IMR-90 (cell line): ENCODE measurements around the gene SLC66A3. TPM values are rescaled to one million over a fixed set of nuclear protein-coding genes. Genes with fewer than 3 reads are reported as not detected.

Experiments used
- ATAC-seq: fragments of 200-7000 bp; cut with Tn5 transposase; 2 replicates; pipeline ENCODE4 v1.9.1; 2020; ENCODE audit warnings: low read depth, mild to moderate bottlenecking, moderate library complexity
- BruUV-seq: library from RNA; stranded (reverse); fragments of 400-500 nt; replicated peaks from 2 replicates; lab custom pipeline; 2021; lab: Mats Ljungman, UMichigan
- CTCF ChIA-PET: fragments of 300-600 bp; formaldehyde crosslinking; extraction: SDS; loops from one replicate; lab custom pipeline; 2021; ENCODE audit warnings: antibody characterized with exemption; lab: Yijun Ruan, JAX
- POLR2A ChIA-PET: fragments of 300-600 bp; sonication (Branson Sonifier 250); formaldehyde crosslinking; loops from one replicate; lab custom pipeline; 2022; ENCODE audit warnings: antibody characterized with exemption; ENCODE audit not compliant: unreplicated experiment; lab: Charles Lee
- DNase-seq: peaks from one replicate; pipeline ENCODE4 v3.0.0; 2013
- H2AFZ ChIP-seq: replicated peaks from 2 replicates; pipeline ENCODE3; 2013; ENCODE audit warnings: low read length, mild to moderate bottlenecking; ENCODE audit not compliant: poor library complexity
- H2AK5ac ChIP-seq: 2 replicates; pipeline ENCODE4 v1.6.1; 2013; ENCODE audit warnings: low read depth, low read length, inconsistent platforms
- H2AK9ac ChIP-seq: replicated peaks from 2 replicates; pipeline ENCODE3; 2013; ENCODE audit warnings: mild to moderate bottlenecking, low read depth, low read length, moderate library complexity; ENCODE audit not compliant: poor library complexity
- H2BK120ac ChIP-seq: 2 replicates; pipeline ENCODE4 v1.6.1; 2013; ENCODE audit warnings: low read depth, low read length, inconsistent platforms
- H2BK15ac ChIP-seq: 3 replicates; pipeline ENCODE4 v1.6.1; 2013; ENCODE audit warnings: low read depth, low read length, inconsistent platforms
- H2BK20ac ChIP-seq: 2 replicates; pipeline ENCODE4 v1.6.1; 2013; ENCODE audit warnings: low read depth, mild to moderate bottlenecking, inconsistent platforms, low read length, moderate library complexity
- H2BK5ac ChIP-seq: 2 replicates; pipeline ENCODE4 v1.6.1; 2013; ENCODE audit warnings: mild to moderate bottlenecking, low read depth, low read length, inconsistent platforms; ENCODE audit not compliant: poor library complexity, severe bottlenecking
- H3K14ac ChIP-seq: replicated peaks from 2 replicates; pipeline ENCODE4 v1.6.1; 2013; ENCODE audit warnings: low read depth, low read length, inconsistent platforms
- H3K18ac ChIP-seq: 2 replicates; pipeline ENCODE4 v1.6.1; 2013; ENCODE audit warnings: low read depth, low read length, control low read depth
- H3K23ac ChIP-seq: 2 replicates; pipeline ENCODE4 v1.6.1; 2013; ENCODE audit warnings: low read depth, low read length, inconsistent platforms
- H3K27ac ChIP-seq: 2 replicates; pipeline ENCODE4 v1.5.1; 2013; ENCODE audit warnings: mild to moderate bottlenecking, control low read depth, low read length; ENCODE audit not compliant: insufficient read depth
- H3K27me3 ChIP-seq: 2 replicates; pipeline ENCODE4 v1.6.1; 2013; ENCODE audit warnings: low read length; ENCODE audit not compliant: control insufficient read depth, insufficient read depth
- H3K36me3 ChIP-seq: 2 replicates; pipeline ENCODE4 v1.6.1; 2013; ENCODE audit warnings: low read length, mixed read lengths; ENCODE audit not compliant: control insufficient read depth, insufficient read depth
- H3K4ac ChIP-seq: 2 replicates; pipeline ENCODE4 v1.6.1; 2013; ENCODE audit warnings: low read depth, low read length, inconsistent platforms
- H3K4me1 ChIP-seq: 2 replicates; pipeline ENCODE4 v1.6.1; 2013; ENCODE audit warnings: low read length, mixed read lengths; ENCODE audit not compliant: control insufficient read depth, insufficient read depth
- H3K4me2 ChIP-seq: 2 replicates; pipeline ENCODE4 v1.6.1; 2013; ENCODE audit warnings: low read depth, mild to moderate bottlenecking, control low read depth, low read length, moderate library complexity
- H3K4me3 ChIP-seq: 2 replicates; pipeline ENCODE4 v1.5.1; 2013; ENCODE audit warnings: low read depth, mild to moderate bottlenecking, control low read depth, low read length, moderate library complexity; ENCODE audit not compliant: insufficient read depth
- H3K56ac ChIP-seq: 2 replicates; pipeline ENCODE4 v1.6.1; 2013; ENCODE audit warnings: low read length, inconsistent platforms; ENCODE audit not compliant: insufficient read depth; ENCODE audit errors: extremely low read depth
- H3K79me1 ChIP-seq, 2 experiments: 2 replicates each; pipeline ENCODE4 v1.6.1; 2013; ENCODE audit warnings: low read length in 2 of 2, inconsistent platforms in 1 of 2, low read depth in 1 of 2
- H3K9ac ChIP-seq: 2 replicates; pipeline ENCODE4 v1.6.1; 2013; ENCODE audit warnings: low read depth, low read length, control low read depth
- H3K9me1 ChIP-seq: 2 replicates; pipeline ENCODE4 v1.6.1; 2013; ENCODE audit warnings: low read length, inconsistent platforms; ENCODE audit not compliant: insufficient read depth
- H3K9me3 ChIP-seq: 2 replicates; pipeline ENCODE4 v1.6.1; 2013; ENCODE audit warnings: low read length; ENCODE audit not compliant: control insufficient read depth, insufficient read depth
- H4K20me1 ChIP-seq: 2 replicates; pipeline ENCODE4 v1.6.1; 2013; ENCODE audit warnings: low read length, inconsistent platforms; ENCODE audit not compliant: insufficient read depth
- H4K5ac ChIP-seq: 2 replicates; pipeline ENCODE4 v1.6.1; 2013; ENCODE audit warnings: mild to moderate bottlenecking, low read depth, low read length, control low read depth
- H4K8ac ChIP-seq, 2 experiments: 2 replicates each; pipeline ENCODE4 v1.6.1; 2013; ENCODE audit warnings: low read depth in 2 of 2, low read length in 2 of 2, control low read depth in 1 of 2, inconsistent platforms in 1 of 2
- H4K91ac ChIP-seq: 2 replicates; pipeline ENCODE4 v1.6.1; 2013; ENCODE audit warnings: low read depth, low read length, inconsistent platforms; ENCODE audit not compliant: insufficient read depth
- BHLHE40 ChIP-seq: fragments of 150-350 bp; IDR thresholded peaks from 2 replicates; pipeline ENCODE4 v1.6.1; 2016; ENCODE audit warnings: mild to moderate bottlenecking, low read depth, low read length
- CHD1 ChIP-seq: IDR thresholded peaks from 2 replicates; pipeline ENCODE4 v1.6.1; 2012; ENCODE audit warnings: low read depth, low read length, improper control_type of control experiment
- CTCF ChIP-seq: conservative IDR thresholded peaks from 2 replicates; pipeline ENCODE4 v1.5.1; 2012; ENCODE audit warnings: mild to moderate bottlenecking, low read depth, low read length, improper control_type of control experiment
- FOS ChIP-seq: fragments of 150-350 bp; IDR thresholded peaks from 2 replicates; pipeline ENCODE4 v1.6.1; 2016; ENCODE audit warnings: low read depth, low read length
- MAFK ChIP-seq: IDR thresholded peaks from 2 replicates; pipeline ENCODE4 v1.6.1; 2012; ENCODE audit warnings: low read depth, low read length, improper control_type of control experiment
- MXI1 ChIP-seq: IDR thresholded peaks from 2 replicates; pipeline ENCODE4 v1.6.1; 2012; ENCODE audit warnings: low read depth, mild to moderate bottlenecking, low read length, moderate library complexity, borderline replicate concordance
- NFE2L2 ChIP-seq: fragments of 150-350 bp; IDR thresholded peaks from 2 replicates; pipeline ENCODE4 v1.6.1; 2016; ENCODE audit warnings: low read depth, mild to moderate bottlenecking, low read length
- POLR2A ChIP-seq: IDR thresholded peaks from 2 replicates; pipeline ENCODE4 v1.6.1; 2012; ENCODE audit warnings: mild to moderate bottlenecking, low read depth, low read length
- RCOR1 ChIP-seq: IDR thresholded peaks from 2 replicates; pipeline ENCODE4 v1.6.1; 2012; ENCODE audit warnings: mild to moderate bottlenecking, low read length, improper control_type of control experiment; ENCODE audit not compliant: insufficient replicate concordance
- RFX5 ChIP-seq: IDR thresholded peaks from 2 replicates; pipeline ENCODE4 v1.8.0; 2012; ENCODE audit warnings: low read depth, mild to moderate bottlenecking, low read length, moderate library complexity
- SMC3 ChIP-seq: fragments of 150-350 bp; IDR thresholded peaks from 2 replicates; pipeline ENCODE4 v1.6.1; 2016; ENCODE audit warnings: low read depth, mild to moderate bottlenecking, antibody characterized with exemption, low read length, moderate library complexity
- WGBS, 2 experiments: methylation state at CpG; one replicate each; pipeline versions ENCODE4 v1.1.5 to v1.1.7; 2013; ENCODE audit warnings: missing lambda C conversion rate in 2 of 2; ENCODE audit not compliant: insufficient read length in 1 of 2; ENCODE audit errors: extremely low coverage in 2 of 2; 5-methylcytosine and 5-hydroxymethylcytosine counted together
- dilution Hi-C: fragments of 300-500 bp; cut with HindIII; formaldehyde crosslinking; loops from one replicate; pipeline ENCODE4 v1.14.3; 2018; ENCODE audit warnings: low sequenced_read_pairs; ENCODE audit not compliant: unreplicated experiment
- in situ Hi-C: fragments of 300-500 bp; cut with MboI; formaldehyde crosslinking; loops from 3 replicates; pipeline ENCODE4 v1.14.3; 2019; ENCODE audit warnings: low sequenced_read_pairs, inconsistent platforms, mixed read lengths
- intact Hi-C: fragments of 100-400 bp; cut with micrococcal nuclease; formaldehyde crosslinking; loops from 2 replicates; pipeline ENCODE4 v1.10.0; 2022
- polyA plus RNA-seq, 3 experiments: library from polyadenylated mRNA; depleted of rRNA; stranded (reverse); fragments of >200 nt; gene quantifications; 2 replicates each; pipeline ENCODE4 v1.2.3, GENCODE V29; 2012; ENCODE audit warnings: low replicate concordance in 1 of 3
- total RNA-seq: library from RNA; depleted of rRNA; stranded (reverse); fragments of >200 nt; gene quantifications from 2 replicates; pipeline ENCODE4 v1.2.3, GENCODE V29; 2012
- TF ChIP-seq, protein P1 (sequence below): fragments of 150-350 bp; IDR thresholded peaks from 2 replicates; pipeline ENCODE4 v1.6.1; 2016; ENCODE audit warnings: low read depth, mild to moderate bottlenecking, low read length, moderate library complexity, borderline replicate concordance

The SLC66A3 gene
- total and polyA plus RNA-seq, 2 of the 4 experiments (the other 2 are of a cell fraction) = 18.1 to 25.2 TPM

DNA sequence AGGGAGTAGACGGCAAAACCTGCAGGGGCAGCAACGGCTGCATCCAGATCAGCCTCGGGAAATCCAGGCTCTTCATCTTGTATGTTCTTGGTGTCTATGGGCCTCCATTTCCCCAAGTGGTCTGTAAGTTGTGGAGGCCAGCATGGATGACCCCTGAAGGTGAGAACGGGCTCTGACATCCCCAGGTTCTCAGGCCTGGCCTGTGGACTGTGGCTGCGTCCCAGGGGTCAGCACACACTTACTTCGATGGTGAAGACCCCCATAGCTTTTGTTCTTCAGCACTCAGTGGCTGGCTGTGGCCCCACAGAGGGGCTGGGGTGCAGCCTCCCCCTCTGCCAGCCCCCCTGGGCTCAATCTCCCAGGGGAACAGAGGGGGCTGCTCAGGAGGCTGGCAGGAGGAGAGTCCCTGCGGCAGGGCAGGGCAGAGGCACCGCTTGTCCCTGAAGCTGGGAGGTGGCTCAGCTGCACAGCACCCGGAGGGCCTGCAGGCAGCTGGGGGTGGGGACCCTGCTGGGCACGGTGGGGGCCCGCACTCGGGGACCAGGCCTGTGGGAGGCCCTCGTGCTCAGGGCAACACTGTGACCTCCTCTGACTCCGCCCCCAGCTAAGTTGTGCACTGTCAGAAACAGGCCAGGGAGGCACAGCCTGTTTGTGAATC, 3.8 kb downstream of the SLC66A3 start:
- H3K9me3 ChIP-seq = no peaks in the 10 kb centered on the region
- H3K9ac ChIP-seq = no peak overlapping the region
- ChIA-PET POLR2A (no interaction called here), CTCF (no interaction called here)
- DNase-seq (no peak), ATAC-seq (no peak)
- peak overlapping the region; percentile 46 for H2AK9ac ChIP-seq
- no peak overlapping the region for H2BK20ac ChIP-seq
- in situ Hi-C loops = no loop called here
- H3K4me2 ChIP-seq = no peak overlapping the region
- H3K4me3 ChIP-seq = no peak overlapping the region
- H4K20me1 ChIP-seq = no peaks in the 10 kb centered on the region
- H3K14ac ChIP-seq = no peak overlapping the region
- no peak overlapping the region for H4K8ac ChIP-seq
- no peaks in the 10 kb centered on the region for H3K27me3 ChIP-seq
- H2AFZ ChIP-seq = no peak overlapping the region
- H3K36me3 ChIP-seq = peaks cover 2% of the 10 kb centered on the region
- BruUV-seq = no TSS peak
- H3K56ac ChIP-seq = no peak overlapping the region
- dilution Hi-C loops = no loop called here
- peaks cover 5% of the 10 kb centered on the region; the same call in 1 of the 2 replicates for H3K4me1 ChIP-seq
- H3K4ac ChIP-seq = no peak overlapping the region
- H2BK120ac ChIP-seq = no peak overlapping the region
- peaks cover 0 to 6% of the 10 kb centered on the region in 2 experiments; a peak in 2 of 4 replicates for H3K79me1 ChIP-seq
- no peak overlapping the region for H3K27ac ChIP-seq
- 39% methylated on average over 7 of the region's 14 CpGs; no CpG with 5 or more reads in 1 of the 2 experiments for WGBS, 2 experiments
- H4K5ac ChIP-seq = no peak overlapping the region
- no peak overlapping the region for H2AK5ac ChIP-seq
- H3K9me1 ChIP-seq = peaks cover 4% of the 10 kb centered on the region
- no peak overlapping the region for H3K18ac ChIP-seq
- intact Hi-C loops = no loop called here
- H3K23ac ChIP-seq = no peak overlapping the region
- no peak overlapping the region for H4K91ac ChIP-seq
- H2BK15ac ChIP-seq = no peak overlapping the region
- TF ChIP-seq BHLHE40 (no peak), MAFK (no peak), POLR2A (no peak), RCOR1 (no peak), CTCF (no peak), NFE2L2 (no peak), SMC3 (no peak), MXI1 (no peak), CHD1 (no peak), RFX5 (no peak), FOS (no peak)
- TF ChIP-seq, protein P1, sequence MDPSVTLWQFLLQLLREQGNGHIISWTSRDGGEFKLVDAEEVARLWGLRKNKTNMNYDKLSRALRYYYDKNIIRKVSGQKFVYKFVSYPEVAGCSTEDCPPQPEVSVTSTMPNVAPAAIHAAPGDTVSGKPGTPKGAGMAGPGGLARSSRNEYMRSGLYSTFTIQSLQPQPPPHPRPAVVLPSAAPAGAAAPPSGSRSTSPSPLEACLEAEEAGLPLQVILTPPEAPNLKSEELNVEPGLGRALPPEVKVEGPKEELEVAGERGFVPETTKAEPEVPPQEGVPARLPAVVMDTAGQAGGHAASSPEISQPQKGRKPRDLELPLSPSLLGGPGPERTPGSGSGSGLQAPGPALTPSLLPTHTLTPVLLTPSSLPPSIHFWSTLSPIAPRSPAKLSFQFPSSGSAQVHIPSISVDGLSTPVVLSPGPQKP = no peak
- no peak overlapping the region for H2BK5ac ChIP-seq
